H1 (cell line): ENCODE measurements around the gene ARHGEF7. TPM values are rescaled to one million over a fixed set of nuclear protein-coding genes. Genes with fewer than 3 reads are reported as not detected.

Source experiments
- CTCF ChIA-PET: fragments of 300-600 bp; sonication (Branson Sonifier 250); formaldehyde crosslinking; loops from one replicate; lab custom pipeline; 2021; ENCODE audit not compliant: partially characterized antibody; lab: Charles Lee
- POLR2A ChIA-PET: fragments of 300-600 bp; sonication (Branson Sonifier 250); formaldehyde crosslinking; loops from one replicate; lab custom pipeline; 2021; ENCODE audit warnings: inconsistent platforms; ENCODE audit not compliant: partially characterized antibody; lab: Charles Lee
- DNase-seq, 2 experiments: peaks; one replicate each; pipeline versions ENCODE4 v3.0.0 to v3.0.0-alpha.2; 2010 to 2022; ENCODE audit warnings: low spot score in 2 of 2, low read depth in 1 of 2, mixed read lengths in 1 of 2
- FAIRE-seq: peaks from 2 replicates; lab custom pipeline; 2011; peaks lifted over from hg19 to GRCh38; lab: Jason Lieb, UNC
- H2AFZ ChIP-seq: 2 replicates; pipeline ENCODE4 v1.8.1; 2012; ENCODE audit warnings: low read length, inconsistent platforms
- H2AK5ac ChIP-seq: 2 replicates; pipeline ENCODE4 v1.6.1; 2013; ENCODE audit warnings: low read depth, low read length
- H2BK120ac ChIP-seq: replicated peaks from 2 replicates; pipeline ENCODE3; 2013; ENCODE audit warnings: low read depth, low read length, inconsistent platforms
- H2BK12ac ChIP-seq: 2 replicates; pipeline ENCODE4 v1.6.1; 2013; ENCODE audit warnings: low read depth, low read length
- H2BK15ac ChIP-seq: 2 replicates; pipeline ENCODE4 v1.6.1; 2013; ENCODE audit warnings: low read length
- H2BK20ac ChIP-seq: 2 replicates; pipeline ENCODE4 v1.6.1; 2013; ENCODE audit warnings: low read length
- H2BK5ac ChIP-seq: 2 replicates; pipeline ENCODE4 v1.6.1; 2013; ENCODE audit warnings: low read depth, low read length
- H3K14ac ChIP-seq: 2 replicates; pipeline ENCODE4 v1.6.1; 2013; ENCODE audit warnings: inconsistent platforms; ENCODE audit not compliant: insufficient read length
- H3K18ac ChIP-seq: 2 replicates; pipeline ENCODE4 v1.6.1; 2013; ENCODE audit warnings: low read length; ENCODE audit errors: extremely low read depth
- H3K23ac ChIP-seq: 2 replicates; pipeline ENCODE4 v1.6.1; 2013; ENCODE audit warnings: inconsistent platforms; ENCODE audit not compliant: insufficient read length
- H3K23me2 ChIP-seq: 2 replicates; pipeline ENCODE4 v1.6.1; 2013; ENCODE audit warnings: low read depth, low read length
- H3K27ac ChIP-seq: 2 replicates; pipeline ENCODE4 v1.6.1; 2011; ENCODE audit warnings: low read depth, low read length, inconsistent platforms
- H3K27me3 ChIP-seq, 4 experiments: replicated peaks in 1 of 4; 1 replicate in 1 of 4; 2 replicates in 3 of 4; pipeline versions ENCODE4 v1.6.1 to v1.8.1; 2011 to 2013; ENCODE audit warnings: low read length in 3 of 4, mild to moderate bottlenecking in 3 of 4, inconsistent platforms in 2 of 4, mixed read lengths in 2 of 4, moderate library complexity in 1 of 4; ENCODE audit not compliant: control insufficient read depth in 3 of 4, insufficient read depth in 3 of 4; ENCODE audit errors: extremely low read depth in 1 of 4
- H3K36me3 ChIP-seq, 4 experiments: 2 replicates each; pipeline versions ENCODE4 v1.6.1 to v1.8.1; 2011 to 2013; ENCODE audit warnings: mild to moderate bottlenecking in 4 of 4, low read length in 3 of 4, moderate library complexity in 2 of 4, control low read depth in 1 of 4, inconsistent platforms in 1 of 4; ENCODE audit not compliant: insufficient read depth in 4 of 4, control insufficient read depth in 2 of 4
- H3K4ac ChIP-seq: replicated peaks from 2 replicates; pipeline ENCODE3; 2013; ENCODE audit warnings: low read length, low read depth, mixed read lengths, inconsistent platforms; ENCODE audit not compliant: insufficient read length
- H3K4me1 ChIP-seq, 4 experiments: replicated peaks in 1 of 4; 1 replicate in 1 of 4; 2 replicates in 3 of 4; pipeline versions ENCODE4 v1.6.1 to v1.8.1; 2011 to 2013; ENCODE audit warnings: low read length in 3 of 4, inconsistent platforms in 2 of 4, mixed read lengths in 1 of 4; ENCODE audit not compliant: insufficient read depth in 4 of 4, control insufficient read depth in 3 of 4
- H3K4me2 ChIP-seq, 2 experiments: 2 replicates each; pipeline versions ENCODE4 v1.6.1 to v1.8.1; 2011 to 2013; ENCODE audit warnings: low read depth in 2 of 2, low read length in 2 of 2, control low read depth in 1 of 2, inconsistent platforms in 1 of 2, mild to moderate bottlenecking in 1 of 2; ENCODE audit not compliant: insufficient read depth in 1 of 2
- H3K4me3 ChIP-seq, 4 experiments: fragments of 200-600, 300-600 bp in 1 of 4; sonication (generic), shearing (Covaris generic), sonication (Bioruptor Twin) in 1 of 4; 2 replicates each; pipeline versions ENCODE4 v1.5.1 to v1.8.1; 2011 to 2016; ENCODE audit warnings: low read length in 4 of 4, low read depth in 3 of 4, control low read depth in 2 of 4, inconsistent platforms in 2 of 4, mild to moderate bottlenecking in 2 of 4, mixed read lengths in 1 of 4, moderate library complexity in 1 of 4; ENCODE audit not compliant: insufficient read depth in 2 of 4; ENCODE audit errors: extremely low read depth in 1 of 4
- H3K56ac ChIP-seq: replicated peaks from 2 replicates; pipeline ENCODE3; 2013; ENCODE audit warnings: low read depth, mild to moderate bottlenecking, mixed read lengths, low read length, inconsistent platforms; ENCODE audit not compliant: insufficient read length
- H3K79me1 ChIP-seq: 2 replicates; pipeline ENCODE4 v1.6.1; 2013; ENCODE audit warnings: low read depth, low read length, control low read depth
- H3K79me2 ChIP-seq, 2 experiments: 2 replicates each; pipeline versions ENCODE4 v1.6.1 to v1.8.1; 2012 to 2013; ENCODE audit warnings: low read length in 2 of 2, mild to moderate bottlenecking in 2 of 2, inconsistent platforms in 1 of 2; ENCODE audit not compliant: insufficient read depth in 2 of 2, control insufficient read depth in 1 of 2
- H3K9ac ChIP-seq, 4 experiments: replicated peaks in 1 of 4; 1 replicate in 1 of 4; 2 replicates in 3 of 4; pipeline versions ENCODE4 v1.6.1 to v1.8.1; 2011 to 2013; ENCODE audit warnings: low read depth in 3 of 4, low read length in 3 of 4, control low read depth in 2 of 4, mild to moderate bottlenecking in 2 of 4, moderate library complexity in 2 of 4, inconsistent platforms in 1 of 4; ENCODE audit errors: extremely low read depth in 1 of 4
- H3K9me3 ChIP-seq, 2 experiments: 2 replicates each; pipeline versions ENCODE4 v1.6.1 to v1.8.1; 2012 to 2013; ENCODE audit warnings: mild to moderate bottlenecking in 2 of 2, moderate library complexity in 2 of 2, control low read depth in 1 of 2, inconsistent platforms in 1 of 2, low read depth in 1 of 2, low read length in 1 of 2, mixed read lengths in 1 of 2; ENCODE audit not compliant: insufficient read depth in 2 of 2
- H4K20me1 ChIP-seq, 2 experiments: replicated peaks in 1 of 2; 2 replicates each; pipeline versions ENCODE3 to v1.8.1; 2011 to 2013; ENCODE audit warnings: inconsistent platforms in 2 of 2, low read length in 2 of 2, mild to moderate bottlenecking in 1 of 2; ENCODE audit not compliant: insufficient read depth in 2 of 2, control insufficient read depth in 1 of 2
- H4K5ac ChIP-seq: 2 replicates; pipeline ENCODE4 v1.6.1; 2013; ENCODE audit warnings: low read length, low read depth, mixed read lengths, inconsistent platforms; ENCODE audit not compliant: insufficient read length
- H4K8ac ChIP-seq: 2 replicates; pipeline ENCODE4 v1.8.0; 2013; ENCODE audit warnings: mild to moderate bottlenecking, moderate library complexity, low read length, inconsistent platforms; ENCODE audit not compliant: insufficient read depth; ENCODE audit errors: extremely low read depth
- H4K91ac ChIP-seq: replicated peaks from 2 replicates; pipeline ENCODE3; 2013; ENCODE audit warnings: low read length, mixed read lengths, inconsistent platforms; ENCODE audit not compliant: insufficient read length
- CBX5 ChIP-seq: fragments of 300-800, 300-1000 bp; sonication (generic); IDR thresholded peaks from 2 replicates; pipeline ENCODE4 v1.7.1; 2016; ENCODE audit warnings: antibody characterized with exemption, low read length, low read depth
- CTBP2 ChIP-seq: IDR thresholded peaks from 2 replicates; pipeline ENCODE4 v1.7.0; 2011; ENCODE audit warnings: borderline replicate concordance, mild to moderate bottlenecking, moderate library complexity, mixed read lengths, low read length; ENCODE audit not compliant: insufficient read depth, insufficient read length
- GTF2F1 ChIP-seq: IDR thresholded peaks from 2 replicates; pipeline ENCODE4 v1.6.1; 2012; ENCODE audit warnings: low read depth, low read length, improper control_type of control experiment, borderline replicate concordance
- MAFK ChIP-seq: IDR thresholded peaks from 2 replicates; pipeline ENCODE4 v1.6.1; 2012; ENCODE audit warnings: low read depth, mild to moderate bottlenecking, improper control_type of control experiment, low read length
- RNF2 ChIP-seq: fragments of 200-900, 300-1000 bp; sonication (generic); IDR thresholded peaks from 2 replicates; pipeline ENCODE4 v1.7.1; 2016; ENCODE audit warnings: borderline replicate concordance, low read depth, mild to moderate bottlenecking, antibody characterized with exemption, low read length; ENCODE audit not compliant: poor library complexity, severe bottlenecking; ENCODE audit errors: missing control alignments
- SIX5 ChIP-seq: IDR thresholded peaks from 2 replicates; pipeline ENCODE4 v1.6.1; 2011; ENCODE audit warnings: mild to moderate bottlenecking, low read depth, low read length
- SP2 ChIP-seq: IDR thresholded peaks from 2 replicates; pipeline ENCODE4 v1.6.1; 2012; ENCODE audit warnings: mild to moderate bottlenecking, low read length, inconsistent platforms
- SP4 ChIP-seq: IDR thresholded peaks from 2 replicates; pipeline ENCODE4 v1.6.1; 2012; ENCODE audit warnings: low read length, inconsistent platforms
- TAF1 ChIP-seq: IDR thresholded peaks from 2 replicates; pipeline ENCODE4 v1.6.1; 2011; ENCODE audit warnings: mild to moderate bottlenecking, low read depth, low read length
- YY1 ChIP-seq: IDR thresholded peaks from 2 replicates; pipeline ENCODE4 v1.6.1; 2011; ENCODE audit warnings: low read depth, mild to moderate bottlenecking, low read length
- WGBS, 2 experiments: shearing (Covaris generic) in 1 of 2; methylation state at CpG; one replicate each; pipeline versions ENCODE4 v1.1.6 to v1.1.7; 2013 to 2015; ENCODE audit warnings: low lambda C conversion rate in 2 of 2, mixed read lengths in 2 of 2, inconsistent platforms in 1 of 2, low coverage in 1 of 2, missing lambda C conversion rate in 1 of 2; ENCODE audit not compliant: insufficient replicate concordance in 2 of 2, insufficient coverage in 1 of 2, insufficient read length in 1 of 2; ENCODE audit errors: extremely low coverage in 1 of 2, missing lambda C conversion rate in 1 of 2; 5-methylcytosine and 5-hydroxymethylcytosine counted together
- polyA plus RNA-seq, 7 experiments: library from polyadenylated mRNA; depleted of rRNA in 3 of 7; stranded (reverse) in 5 of 7; unstranded in 2 of 7; fragments of >200 nt in 5 of 7; fragments of 200-250 nt in 2 of 7; gene quantifications; 1 replicate in 5 of 7; 2 replicates in 1 of 7; 4 replicates in 1 of 7; pipeline versions ENCODE4 v1.2.1 to v1.2.3, GENCODE V29; 2011 to 2013; ENCODE audit warnings: missing spikeins in 2 of 7, mixed read lengths in 2 of 7
- total RNA-seq: library from RNA; stranded (reverse); fragmentation: NEBNext Ultra II Directional; extraction: Animal tissue kit (Norgen Biotek cat#: 25700); gene quantifications from 2 replicates; pipeline ENCODE4 v1.2.1, GENCODE V29; 2021

The ARHGEF7 gene
- total and polyA plus RNA-seq, 2 of the 8 experiments (the other 6 are each of a cell fraction or from before 2014, with no cell fraction given), result 26.2 to 56.5 TPM

DNA sequence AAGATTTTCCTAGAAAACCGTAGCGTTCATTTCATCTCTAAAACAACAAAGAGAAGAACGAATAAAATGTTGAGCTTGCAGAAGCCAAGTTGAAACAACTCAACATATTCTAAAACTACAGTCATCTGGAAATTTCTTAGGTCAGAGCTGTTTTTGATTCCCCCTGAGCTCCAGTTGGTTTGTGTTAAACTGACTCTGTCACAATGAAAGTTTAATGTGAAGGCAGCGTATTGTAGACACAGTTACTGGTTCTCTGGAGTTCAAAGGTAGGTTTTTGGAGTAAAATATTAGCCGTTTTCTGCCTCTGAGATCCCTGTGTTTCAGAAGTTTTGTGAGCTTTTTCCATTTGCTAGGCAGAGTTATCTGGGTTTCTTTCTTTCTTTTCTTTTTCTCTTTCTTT is 2.2 kb downstream of the ARHGEF7 start:
- H3K27ac ChIP-seq, result no peak overlapping the region
- H2BK12ac ChIP-seq, result no peak overlapping the region
- no peak overlapping the region for H2AFZ ChIP-seq
- peaks cover 13% of the 10 kb centered on the region for H3K23me2 ChIP-seq
- TF ChIP-seq MAFK, result no peak
- no peak for TF ChIP-seq SIX5
- TF ChIP-seq CBX5, result no peak
- no peak for TF ChIP-seq YY1
- TF ChIP-seq RNF2, result no peak
- no peak for TF ChIP-seq CTBP2
- TF ChIP-seq SP2, result no peak
- no peak for TF ChIP-seq GTF2F1
- no peak for TF ChIP-seq SP4
- TF ChIP-seq TAF1, result no peak
- no peak for FAIRE-seq
- no peak overlapping the region for H3K23ac ChIP-seq
- no peak overlapping the region for H2BK20ac ChIP-seq
- H3K14ac ChIP-seq, result no peak overlapping the region
- H3K79me2 ChIP-seq, result no peaks in the 10 kb centered on the region
- H2BK15ac ChIP-seq, result no peak overlapping the region
- H3K79me1 ChIP-seq, result no peaks in the 10 kb centered on the region
- H3K9me3 ChIP-seq, result no peaks in the 10 kb centered on the region
- no peak overlapping the region for H3K9ac ChIP-seq
- no peak overlapping the region for H2BK120ac ChIP-seq
- H3K18ac ChIP-seq, result no peak overlapping the region
- H2BK5ac ChIP-seq, result no peak overlapping the region
- peaks cover 7 to 37% (median 26%) of the 10 kb centered on the region in 4 experiments for H3K27me3 ChIP-seq
- H4K91ac ChIP-seq, result no peak overlapping the region
- no peak overlapping the region for H3K4me3 ChIP-seq
- no peak overlapping the region for H3K56ac ChIP-seq
- no peak overlapping the region for H4K5ac ChIP-seq
- H3K36me3 ChIP-seq, result no peaks in the 10 kb centered on the region
- no peak overlapping the region for H3K4ac ChIP-seq
- peaks cover 0 to 5% of the 10 kb centered on the region in 2 experiments for H4K20me1 ChIP-seq
- ChIA-PET POLR2A (interaction anchor here (1.2 kb wide), 1 partner anchor 36 kb away, joined by 3 read pairs; no protein-coding TSS in a partner anchor), CTCF (interaction anchor here (1.3 kb wide), 1 partner anchor 46 kb away, joined by 4 read pairs; no protein-coding TSS in a partner anchor)
- 86% methylated on average over 5 of the region's 5 CpGs; no CpG with 5 or more reads in 1 of the 2 experiments for WGBS, 2 experiments
- H4K8ac ChIP-seq, result no peak overlapping the region
- no peak for DNase-seq
- no peak overlapping the region for H2AK5ac ChIP-seq
- H3K4me1 ChIP-seq, result peaks cover 0 to 3% (median 0%) of the 10 kb centered on the region in 4 experiments; a peak in 2 of 7 replicates
- H3K4me2 ChIP-seq, result no peak overlapping the region
